GM12874 (cell line): ENCODE data around the gene NFASC.

Experiments used
- CTCF ChIP-seq: IDR thresholded peaks from 2 replicates; pipeline ENCODE4 v1.5.1; 2011; ENCODE audit warnings: low read depth, mild to moderate bottlenecking, control low read depth, low read length, moderate library complexity; ENCODE audit not compliant: insufficient read depth

The NFASC gene

GRCh38 chr1:204878621-204879234, 8.1 kb downstream of the NFASC start:
- no peak for TF ChIP-seq CTCF

GRCh38 chr1:204879351-204879750, 8.7 kb downstream of the NFASC start:
- no peak for TF ChIP-seq CTCF

GRCh38 chr1:204880906-204881305, 10.2 kb downstream of the NFASC start:
- no peak for TF ChIP-seq CTCF

- no peak for TF ChIP-seq CTCF
These were observed 11.8 kb downstream of the NFASC start for GRCh38 chr1:204882479-204882878.

- TF ChIP-seq CTCF: no peak
These were observed 12.7 kb downstream of the NFASC start for GRCh38 chr1:204883405-204883804.

- no peak for TF ChIP-seq CTCF
These were observed 14.6 kb downstream of the NFASC start for GRCh38 chr1:204885288-204885711.

- no peak for TF ChIP-seq CTCF
These were observed 15.1 kb downstream of the NFASC start for GRCh38 chr1:204885790-204886189.
